H4 (cell line): ENCODE data around the gene MIGA2. TPM values are rescaled to one million over a fixed set of nuclear protein-coding genes. Genes with fewer than 3 reads are reported as not detected.
"Not testable (repeated sequence)": the region's sequence is repeated elsewhere in the genome, so short reads cannot be mapped to it uniquely, and the experiment has no call there.

Source experiments
- DNase-seq: peaks from one replicate; pipeline ENCODE4 v3.0.0-alpha.2; 2015; ENCODE audit warnings: low spot score
- total RNA-seq: library from RNA; depleted of rRNA; stranded (reverse); fragments of >200 nt; shearing (Covaris generic); gene quantifications from 2 replicates; pipeline ENCODE4 v1.2.3, GENCODE V29; 2014

The MIGA2 gene
- total RNA-seq, 1 experiment from 2014 or later: 9.3 TPM

DNA sequence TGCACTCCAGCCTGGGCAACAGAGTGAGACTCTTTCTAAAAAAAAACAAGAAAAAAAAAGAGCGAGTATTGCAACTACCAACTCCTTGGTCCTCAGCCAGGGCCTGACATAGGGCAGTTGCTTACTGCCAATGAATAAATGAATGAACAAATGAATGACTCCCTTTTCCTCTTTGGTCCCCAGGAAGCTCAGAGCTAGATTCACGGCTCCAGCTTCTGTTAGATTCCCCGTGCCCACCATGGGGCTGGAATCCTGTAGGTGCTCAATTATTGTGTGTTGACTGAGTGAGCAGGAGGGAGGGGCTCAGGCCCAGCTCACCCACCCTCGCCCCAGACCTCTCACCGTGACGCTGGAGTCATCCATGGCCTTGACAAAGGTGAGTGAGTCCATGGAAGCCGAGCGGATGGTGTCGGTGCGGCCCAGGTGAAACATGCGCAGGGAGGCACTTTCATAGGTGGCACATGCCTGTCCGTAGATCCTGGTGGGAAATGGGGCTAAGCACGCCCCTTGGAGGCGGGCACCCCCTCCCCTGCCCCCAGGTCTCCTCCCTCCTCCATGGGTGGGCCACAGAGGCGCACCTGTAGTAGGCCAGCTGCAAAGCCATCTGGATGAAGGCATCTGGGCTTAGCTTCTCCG lies 61.4 kb downstream of the MIGA2 start:
- no peak for DNase-seq

GRCh38 chr9:129098328-129098727 lies 61.9 kb downstream of the MIGA2 start:
- DNase-seq: no peak

DNA sequence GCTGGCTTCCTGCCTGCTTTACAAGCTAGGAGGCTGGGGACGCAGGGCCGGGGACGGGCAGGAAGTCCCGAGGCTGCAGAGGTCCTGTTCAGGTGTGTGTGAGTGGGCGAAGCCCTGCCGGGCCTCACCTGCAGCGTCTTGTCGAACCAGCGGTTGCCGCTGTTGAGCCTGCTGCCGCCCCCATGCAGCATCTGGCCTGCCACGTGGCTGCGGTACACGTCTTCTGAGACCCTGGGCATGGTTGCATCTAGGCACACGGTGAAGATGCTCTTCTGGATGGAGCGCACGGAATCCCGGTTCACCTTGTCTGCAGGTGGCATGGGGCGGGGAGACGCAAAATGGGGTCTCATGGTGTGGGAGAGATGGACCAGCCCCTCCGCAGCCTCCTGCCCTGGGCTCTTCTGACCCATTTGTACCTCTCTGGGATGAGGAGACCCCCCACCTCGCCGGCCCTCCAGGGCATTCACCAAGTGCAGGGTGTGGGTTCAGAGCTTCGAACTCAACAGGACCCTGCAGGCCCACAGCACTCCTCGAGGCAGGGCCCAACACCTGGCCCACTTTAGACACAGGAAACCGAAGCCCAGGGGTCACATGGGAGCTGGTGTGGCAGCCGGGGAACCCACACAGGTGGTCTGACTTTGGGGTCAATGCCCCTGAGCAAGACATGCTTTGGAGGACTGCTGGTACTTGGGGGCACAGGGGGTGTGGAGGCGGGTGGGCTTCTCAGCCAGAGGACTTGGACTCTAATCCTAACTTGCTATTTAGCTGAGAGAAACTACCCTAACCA lies 64.2 kb downstream of the MIGA2 start:
- DNase-seq: no peak

- no peak for DNase-seq
These were observed 64.9 kb downstream of the MIGA2 start for GRCh38 chr9:129101279-129101678.

DNA sequence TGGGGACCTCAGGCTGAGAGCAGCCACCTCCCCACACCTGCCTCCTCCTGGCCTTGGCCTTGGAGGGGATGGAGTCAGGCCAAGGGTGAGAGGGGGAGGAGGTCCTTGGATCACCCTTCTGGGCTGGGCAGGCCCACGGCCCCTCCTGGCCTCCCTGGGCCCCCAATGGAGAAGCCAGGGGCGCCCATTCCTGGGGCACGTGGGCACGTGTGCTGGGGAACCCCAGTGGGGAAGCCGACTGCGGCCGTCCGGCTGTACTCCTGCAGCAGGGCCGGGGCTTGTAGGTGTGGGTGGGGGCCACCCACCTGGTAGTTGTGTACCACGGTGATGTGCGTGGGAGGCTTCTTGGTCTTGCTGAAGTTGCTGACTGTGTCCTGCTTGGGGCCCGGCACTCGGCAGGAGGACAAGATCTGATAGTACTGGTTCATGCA lies 65.7 kb downstream of the MIGA2 start:
- no peak for DNase-seq

GRCh38 chr9:129102791-129103594 lies 66.6 kb downstream of the MIGA2 start:
- DNase-seq: peak; percentile 43

GRCh38 chr9:129103595-129103965 lies 67.2 kb downstream of the MIGA2 start:
- DNase-seq: no peak

GRCh38 chr9:129104051-129104450 lies 67.6 kb downstream of the MIGA2 start:
- DNase-seq: no peak

DNA sequence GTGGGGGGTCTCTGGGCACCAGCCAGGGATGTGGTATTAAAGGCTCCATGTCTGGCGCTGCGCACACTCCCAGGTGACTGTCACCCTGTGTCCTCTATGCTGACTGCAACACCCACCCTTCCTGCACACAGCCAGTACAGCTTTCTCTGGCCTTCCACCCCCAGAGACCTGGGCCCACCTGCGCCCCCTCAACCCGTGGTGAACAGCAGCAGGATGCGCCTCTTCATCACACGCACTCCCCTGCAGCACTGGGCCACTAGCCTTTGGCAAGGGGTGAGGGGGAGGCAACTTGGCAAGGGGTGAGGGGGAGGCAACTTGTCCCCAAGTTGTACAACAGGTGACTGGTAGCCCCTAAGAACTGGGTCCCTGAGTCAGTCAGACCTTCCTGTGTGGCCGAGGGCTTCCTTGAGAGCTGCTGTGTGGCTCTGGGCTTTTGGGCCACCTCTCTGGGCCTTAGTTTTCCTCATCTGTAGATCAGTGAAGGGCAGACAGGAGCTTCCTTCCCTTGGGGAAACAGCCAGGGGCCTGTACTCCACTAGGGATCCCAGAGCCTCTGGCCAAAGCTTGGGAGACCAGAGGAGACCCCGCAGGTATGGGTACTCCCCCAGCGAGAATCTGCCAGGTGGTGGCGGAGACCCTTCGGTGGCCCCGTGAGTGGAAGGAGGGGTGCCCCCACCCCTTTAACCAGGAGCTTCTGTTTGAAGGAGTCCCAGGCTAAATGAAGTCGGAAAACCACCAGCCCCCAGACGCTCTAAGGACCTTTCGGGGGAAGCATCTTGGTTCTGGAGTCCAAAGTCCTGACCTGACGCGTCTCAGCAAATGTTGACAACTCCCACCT lies 69.7 kb downstream of the MIGA2 start:
- DNase-seq: no peak

- no peak for DNase-seq
These were observed 71.2 kb downstream of the MIGA2 start for GRCh38 chr9:129107651-129108050.

GRCh38 chr9:129108083-129108804 lies 71.8 kb downstream of the MIGA2 start:
- DNase-seq: no peak

GRCh38 chr9:129108805-129109536 lies 72.5 kb downstream of the MIGA2 start:
- DNase-seq: no peak

DNA sequence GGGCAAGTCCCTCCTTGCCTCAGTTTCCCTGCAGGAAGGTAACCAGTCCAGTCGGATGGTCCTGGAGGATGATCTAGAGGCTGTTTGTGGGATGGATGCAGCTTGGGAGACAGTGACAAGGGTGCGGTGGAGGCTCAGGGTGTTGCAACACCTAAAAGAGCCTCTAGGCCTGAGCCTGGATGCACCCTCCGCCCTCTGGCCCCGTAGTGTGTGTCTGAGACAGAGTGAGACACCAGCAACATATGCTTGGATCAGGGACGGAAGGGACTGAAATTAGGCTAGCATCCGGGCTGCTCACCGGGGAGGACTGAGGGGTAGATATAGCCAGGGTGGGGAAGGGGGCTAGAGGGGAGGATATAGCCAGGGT lies 73.1 kb downstream of the MIGA2 start:
- no peak for DNase-seq

DNA sequence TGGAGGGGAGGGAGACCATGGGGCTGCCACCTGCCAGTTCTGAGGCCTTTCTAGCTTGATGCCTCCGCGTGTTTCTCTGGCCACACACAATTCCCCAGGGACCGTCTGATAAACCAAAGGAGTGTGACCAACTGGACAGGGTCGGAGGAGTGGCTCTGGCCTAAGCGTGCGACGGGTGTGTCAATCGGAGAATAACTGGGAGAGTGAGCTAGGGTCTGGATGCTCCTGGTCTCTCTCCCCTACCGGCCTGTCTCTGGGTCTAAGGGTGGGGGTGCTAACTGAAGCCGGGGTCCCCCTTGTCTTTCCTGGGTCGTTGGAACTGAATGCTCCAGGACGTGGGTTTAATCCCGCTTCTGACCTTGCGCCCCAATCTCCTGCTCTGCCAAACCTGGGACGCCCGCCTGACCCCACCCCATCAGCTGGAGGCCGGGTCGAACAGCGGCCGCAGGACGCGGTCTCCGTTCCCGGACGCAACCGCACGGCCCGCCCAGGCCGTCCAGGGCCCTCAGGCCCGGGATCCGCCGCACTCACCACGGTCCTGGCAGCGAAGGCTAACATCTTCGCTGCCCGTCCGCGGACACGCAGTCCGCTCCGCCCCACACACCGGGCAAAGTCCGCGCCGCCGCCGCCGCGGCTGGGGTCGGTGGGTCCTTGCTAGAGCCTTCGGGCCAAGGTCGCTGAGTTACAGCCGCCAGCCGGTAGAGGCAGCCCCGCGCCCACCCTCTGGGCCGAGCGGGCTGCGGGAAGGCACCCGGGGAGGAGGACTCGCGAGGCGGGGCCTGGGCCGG lies 73.7 kb downstream of the MIGA2 start:
- no peak for DNase-seq

DNA sequence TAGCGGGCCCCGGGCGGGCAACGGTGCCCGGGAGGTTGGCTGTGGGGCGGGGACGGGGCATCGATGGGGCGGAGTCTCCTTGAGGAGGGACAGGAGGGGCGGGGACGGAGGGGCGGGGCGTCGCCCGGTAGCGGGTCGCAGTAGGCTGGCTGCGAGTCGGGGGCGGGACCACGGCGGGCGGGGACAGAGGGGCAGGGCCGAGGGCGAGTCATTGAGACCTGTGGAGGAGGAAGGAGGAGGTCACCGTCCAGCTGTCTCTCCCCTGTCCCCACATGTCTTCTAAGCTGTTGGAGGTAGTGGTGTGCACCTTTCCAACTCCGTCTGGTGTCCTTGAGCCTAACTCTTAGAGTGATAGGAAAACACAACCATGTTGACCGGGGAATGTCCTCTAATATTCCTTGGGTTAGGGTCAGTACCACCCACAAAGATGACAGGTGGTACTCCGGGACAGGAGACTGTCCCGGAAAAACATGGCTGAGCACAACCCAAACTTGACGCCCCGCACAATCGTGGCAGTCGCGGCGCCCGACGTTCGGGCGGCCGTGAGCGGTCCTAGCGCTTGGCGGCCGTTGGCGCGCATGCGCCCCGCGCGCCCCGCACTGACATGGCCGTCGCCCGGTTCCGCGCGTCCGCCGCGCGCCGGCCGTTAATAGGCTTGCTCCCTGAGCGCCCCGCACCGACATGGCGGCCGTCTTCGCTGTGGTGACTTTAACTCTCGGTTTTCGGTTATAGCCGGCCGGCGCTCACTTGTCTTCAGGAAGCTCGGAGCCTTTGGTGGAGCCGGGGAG lies 74.5 kb downstream of the MIGA2 start, which contains the start of the genes CRAT and PTPA:
TSS of gene CRAT (minus strand) at position 54 of the 788 bp plus-strand sequence. CDS start 284 bp downstream, outside the sequence.
TSS of gene PTPA (plus strand) at position 676 of the 788 bp plus-strand sequence. CDS start 186 bp downstream, outside the sequence.
- peak; percentile 86 for DNase-seq

DNA sequence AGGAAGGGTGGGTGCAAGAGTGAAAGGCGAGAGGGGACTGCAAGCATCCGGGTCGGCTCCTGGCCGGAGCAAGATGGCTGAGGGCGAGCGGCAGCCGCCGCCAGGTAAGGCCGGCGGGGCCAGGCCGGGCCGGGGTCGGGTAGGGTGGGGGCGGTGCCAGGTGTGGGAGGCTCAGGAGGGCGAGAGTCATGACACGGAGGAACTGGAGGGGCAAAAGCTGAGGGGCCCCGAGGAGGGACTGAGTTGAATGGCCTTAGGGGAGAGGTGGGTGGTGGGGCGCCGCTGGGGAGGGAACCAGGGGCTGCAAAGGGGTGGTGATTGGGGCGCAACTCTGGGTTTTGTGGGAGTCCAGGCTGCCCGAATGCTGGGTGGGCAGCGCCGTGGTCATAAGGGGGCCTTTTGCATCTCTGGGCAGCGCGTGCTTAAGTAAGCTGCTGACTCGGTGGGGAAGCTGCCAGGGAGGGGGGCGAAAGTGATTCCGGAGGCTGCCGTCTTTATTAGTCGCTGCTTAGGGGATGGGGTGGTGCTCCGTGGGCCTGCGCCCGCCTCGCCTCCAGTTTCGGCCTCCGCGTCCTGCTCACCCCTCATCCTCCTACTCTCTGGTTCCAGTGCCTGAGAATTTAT lies 75.2 kb downstream of the MIGA2 start:
- no peak for DNase-seq

DNA sequence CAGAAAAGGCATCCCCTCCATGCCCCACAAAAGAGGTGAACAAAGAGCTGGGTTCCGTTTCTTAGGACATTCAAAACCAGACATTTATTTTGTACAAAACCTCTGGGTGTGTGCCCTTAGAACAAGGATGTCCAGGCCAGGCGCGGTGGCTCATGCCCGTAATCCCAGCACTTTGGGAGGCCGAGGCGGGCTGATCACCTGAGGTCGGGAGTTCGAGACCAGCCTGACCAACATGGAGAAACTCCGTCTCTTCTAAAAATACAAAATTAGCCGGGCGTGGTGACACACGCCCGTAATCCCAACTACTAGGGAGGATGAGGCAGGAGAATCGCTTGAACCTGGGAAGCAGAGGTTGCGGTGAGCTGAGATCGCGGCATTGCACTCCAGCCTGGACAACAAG lies 76.1 kb downstream of the MIGA2 start:
- not testable (repeated sequence) for DNase-seq
